CD14-positive monocyte (primary cell): Measurements from ENCODE around the gene SLC9C1. TPM values are rescaled to one million over a fixed set of nuclear protein-coding genes. Genes with fewer than 3 reads are reported as not detected.

Experiments used
- DNase-seq, 3 donors: peaks; one replicate each; pipeline ENCODE4 v3.0.0-alpha.2; 2011 to 2022
- H2AFZ ChIP-seq: 2 replicates; pipeline ENCODE4 v1.6.0; 2012; ENCODE audit warnings: mild to moderate bottlenecking, low read depth, low read length, inconsistent platforms; ENCODE audit not compliant: insufficient read depth, poor library complexity, severe bottlenecking
- H3K27ac ChIP-seq, 2 donors: 1 replicate in 1 of 2; 2 replicates in 1 of 2; pipeline ENCODE4 v1.5.1; 2012 to 2013; ENCODE audit warnings: low read length in 2 of 2, control low read depth in 1 of 2, inconsistent platforms in 1 of 2, low read depth in 1 of 2, mild to moderate bottlenecking in 1 of 2
- H3K27me3 ChIP-seq, 2 donors: one replicate each; pipeline versions ENCODE4 v1.6.0 to v1.6.1; 2011 to 2013; ENCODE audit warnings: low read length in 2 of 2; ENCODE audit not compliant: control insufficient read depth in 2 of 2, insufficient read depth in 2 of 2
- H3K36me3 ChIP-seq, 2 donors: replicated peaks in 1 of 2; 1 replicate in 1 of 2; 2 replicates in 1 of 2; pipeline versions ENCODE4 v1.5.1 to v1.6.1; 2012 to 2013; ENCODE audit warnings: low read length in 2 of 2, control low read depth in 1 of 2, inconsistent platforms in 1 of 2, mild to moderate bottlenecking in 1 of 2; ENCODE audit not compliant: insufficient read depth in 2 of 2, control insufficient read depth in 1 of 2
- H3K4me1 ChIP-seq, 2 donors: 1 replicate in 1 of 2; 2 replicates in 1 of 2; pipeline versions ENCODE4 v1.5.1 to v1.6.1; 2012 to 2013; ENCODE audit warnings: low read length in 2 of 2, control low read depth in 1 of 2, inconsistent platforms in 1 of 2, mild to moderate bottlenecking in 1 of 2, moderate library complexity in 1 of 2; ENCODE audit not compliant: insufficient read depth in 2 of 2, control insufficient read depth in 1 of 2
- H3K4me2 ChIP-seq: replicated peaks from 2 replicates; pipeline ENCODE3; 2012; ENCODE audit warnings: low read length, moderate library complexity, mild to moderate bottlenecking; ENCODE audit not compliant: poor library complexity, severe bottlenecking; ENCODE audit errors: extremely low read depth
- H3K4me3 ChIP-seq, 3 experiments: fragments of 200-600 bp in 1 of 3; sonication (generic) in 1 of 3; replicated peaks in 1 of 3; 1 replicate in 2 of 3; 2 replicates in 1 of 3; pipeline ENCODE4 v1.5.1; 2011 to 2013; ENCODE audit warnings: low read length in 3 of 3, mild to moderate bottlenecking in 3 of 3, control low read depth in 2 of 3, low read depth in 2 of 3, inconsistent platforms in 1 of 3, moderate library complexity in 1 of 3
- H3K79me2 ChIP-seq: 2 replicates; pipeline ENCODE4 v1.6.0; 2012; ENCODE audit warnings: mild to moderate bottlenecking, control low read depth, inconsistent platforms, low read length, moderate library complexity; ENCODE audit not compliant: insufficient read depth
- H3K9ac ChIP-seq: 2 replicates; pipeline ENCODE4 v1.6.0; 2017; ENCODE audit warnings: low read length, mild to moderate bottlenecking; ENCODE audit not compliant: insufficient read depth, poor library complexity, severe bottlenecking
- H3K9me3 ChIP-seq, 2 donors: replicated peaks in 1 of 2; 1 replicate in 1 of 2; 2 replicates in 1 of 2; pipeline versions ENCODE4 v1.5.1 to v1.6.1; 2012 to 2013; ENCODE audit warnings: low read length in 2 of 2, control low read depth in 1 of 2; ENCODE audit not compliant: control insufficient read depth in 1 of 2, insufficient read depth in 1 of 2
- H4K20me1 ChIP-seq: 2 replicates; pipeline ENCODE4 v1.6.0; 2012; ENCODE audit warnings: mild to moderate bottlenecking, low read length, control low read depth, moderate library complexity; ENCODE audit not compliant: insufficient read depth
- H3K27ac Mint-ChIP-seq, 7 donors: one replicate each; pipeline ENCODE4 v1.8.0; 2020; ENCODE audit warnings: mild to moderate bottlenecking in 7 of 7, mixed read lengths in 7 of 7, moderate library complexity in 6 of 7, inconsistent platforms in 2 of 7
- H3K27me3 Mint-ChIP-seq, 3 donors: one replicate each; pipeline ENCODE4 v1.8.0; 2021 to 2022; ENCODE audit warnings: low read depth in 3 of 3, mild to moderate bottlenecking in 3 of 3, mixed read lengths in 3 of 3, moderate library complexity in 3 of 3, inconsistent platforms in 1 of 3
- H3K36me3 Mint-ChIP-seq, 2 donors: one replicate each; pipeline ENCODE4 v1.8.0; 2020; ENCODE audit warnings: mixed read lengths in 2 of 2, inconsistent platforms in 1 of 2, mild to moderate bottlenecking in 1 of 2
- H3K4me1 Mint-ChIP-seq: one replicate; pipeline ENCODE4 v1.8.0; 2020; ENCODE audit warnings: mild to moderate bottlenecking, mixed read lengths
- H3K4me3 Mint-ChIP-seq, 2 donors: one replicate each; pipeline ENCODE4 v1.8.0; 2020; ENCODE audit warnings: mild to moderate bottlenecking in 2 of 2, mixed read lengths in 2 of 2, moderate library complexity in 1 of 2
- H3K9me3 Mint-ChIP-seq, 7 donors: one replicate each; pipeline ENCODE4 v1.8.0; 2020 to 2022; ENCODE audit warnings: mixed read lengths in 7 of 7, mild to moderate bottlenecking in 6 of 7, moderate library complexity in 6 of 7, inconsistent platforms in 2 of 7
- WGBS: methylation state at CpG from one replicate; pipeline ENCODE4 v1.1.5; 2013; ENCODE audit warnings: missing lambda C conversion rate; ENCODE audit not compliant: insufficient coverage; 5-methylcytosine and 5-hydroxymethylcytosine counted together
- intact Hi-C, 2 donors: fragments of 100-400 bp; cut with micrococcal nuclease; formaldehyde crosslinking; loops; one replicate each; pipeline versions ENCODE4 v1.15.0 to v1.15.1; 2023
- polyA plus RNA-seq, 3 donors: library from polyadenylated mRNA; depleted of rRNA in 1 of 3; unstranded in 2 of 3; stranded (reverse) in 1 of 3; fragments of 300-500 nt in 2 of 3; fragments of >200 nt in 1 of 3; fragmentation: Illumina TruSeq in 2 of 3; gene quantifications; 1 replicate in 2 of 3; 2 replicates in 1 of 3; pipeline ENCODE4 v1.2.3, GENCODE V29; 2012 to 2021
- TF ChIP-seq, protein P1 (sequence below): fragments of 200-600 bp; IDR thresholded peaks from one replicate; pipeline ENCODE4 v1.8.0; 2022; ENCODE audit warnings: antibody characterized with exemption, mild to moderate bottlenecking

SLC9C1 gene
- polyA plus RNA-seq, 3 donors: not detected

DNA sequence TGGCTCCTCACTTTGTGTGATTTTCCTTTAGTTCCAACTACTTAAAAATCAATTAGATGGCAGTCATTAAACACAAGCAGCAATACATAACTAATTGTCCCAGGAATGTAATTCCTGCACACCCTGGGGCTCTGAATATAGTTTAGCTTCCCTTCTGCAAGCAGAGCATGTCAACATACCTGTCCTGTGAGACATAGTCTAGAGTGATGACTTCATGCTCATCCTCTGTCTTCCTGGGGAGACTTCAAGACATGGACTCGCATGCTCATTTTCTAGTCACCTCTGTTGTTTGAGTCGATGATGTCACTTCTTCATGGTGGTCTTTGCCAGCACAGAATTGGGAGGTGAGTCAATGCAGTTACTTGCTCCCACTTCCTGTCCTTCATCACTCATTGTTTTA, 192.1 kb downstream of the SLC9C1 start:
- peaks cover 0 to 4% (median 0%) of the 10 kb centered on the region in 7 donors for H3K9me3 Mint-ChIP-seq
- Histone ChIP-seq H3K9ac (no peak overlapping the region), H3K27ac (no peak overlapping the region), H3K79me2 (no peaks in the 10 kb centered on the region), H3K4me3 (no peak overlapping the region), H4K20me1 (no peaks in the 10 kb centered on the region), H3K27me3 (peaks cover 36 to 49% of the 10 kb centered on the region in 2 donors), H3K36me3 (no peaks in the 10 kb centered on the region), H3K4me1 (no peaks in the 10 kb centered on the region), H2AFZ (no peak overlapping the region), H3K4me2 (no peak overlapping the region), H3K9me3 (no peaks in the 10 kb centered on the region)
- 100% methylated on average over 2 of the region's 2 CpGs for WGBS
- intact Hi-C loops: no loop called here
- H3K4me1 Mint-ChIP-seq: no peaks in the 10 kb centered on the region
- TF ChIP-seq, protein P1, sequence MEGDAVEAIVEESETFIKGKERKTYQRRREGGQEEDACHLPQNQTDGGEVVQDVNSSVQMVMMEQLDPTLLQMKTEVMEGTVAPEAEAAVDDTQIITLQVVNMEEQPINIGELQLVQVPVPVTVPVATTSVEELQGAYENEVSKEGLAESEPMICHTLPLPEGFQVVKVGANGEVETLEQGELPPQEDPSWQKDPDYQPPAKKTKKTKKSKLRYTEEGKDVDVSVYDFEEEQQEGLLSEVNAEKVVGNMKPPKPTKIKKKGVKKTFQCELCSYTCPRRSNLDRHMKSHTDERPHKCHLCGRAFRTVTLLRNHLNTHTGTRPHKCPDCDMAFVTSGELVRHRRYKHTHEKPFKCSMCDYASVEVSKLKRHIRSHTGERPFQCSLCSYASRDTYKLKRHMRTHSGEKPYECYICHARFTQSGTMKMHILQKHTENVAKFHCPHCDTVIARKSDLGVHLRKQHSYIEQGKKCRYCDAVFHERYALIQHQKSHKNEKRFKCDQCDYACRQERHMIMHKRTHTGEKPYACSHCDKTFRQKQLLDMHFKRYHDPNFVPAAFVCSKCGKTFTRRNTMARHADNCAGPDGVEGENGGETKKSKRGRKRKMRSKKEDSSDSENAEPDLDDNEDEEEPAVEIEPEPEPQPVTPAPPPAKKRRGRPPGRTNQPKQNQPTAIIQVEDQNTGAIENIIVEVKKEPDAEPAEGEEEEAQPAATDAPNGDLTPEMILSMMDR: no peak
- H3K4me3 Mint-ChIP-seq: peak overlapping the region in 1 of 2 donors; percentile 12
- peaks cover 42 to 54% (median 51%) of the 10 kb centered on the region in 3 donors for H3K27me3 Mint-ChIP-seq
- no peaks in the 10 kb centered on the region for H3K36me3 Mint-ChIP-seq
- H3K27ac Mint-ChIP-seq: no peak overlapping the region
- DNase-seq: no peak

DNA sequence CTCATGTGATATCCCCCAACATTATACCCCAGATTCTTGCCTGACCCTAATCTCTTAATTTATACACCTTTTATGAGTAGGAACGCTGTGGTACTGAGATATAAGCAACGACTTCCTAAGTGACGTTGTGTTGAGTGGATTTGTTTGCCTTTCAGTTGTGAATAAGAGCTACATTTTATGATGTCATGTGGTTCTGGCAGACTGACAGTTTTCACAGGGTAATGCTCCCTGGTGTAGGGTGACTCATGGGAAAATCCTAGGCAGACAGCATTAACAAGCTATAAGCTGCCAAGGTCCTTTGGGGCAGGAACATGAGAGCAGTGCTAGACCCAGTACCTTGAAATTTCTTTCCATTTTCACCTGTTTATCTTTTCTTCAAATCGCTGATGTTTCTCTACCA, 196.6 kb downstream of the SLC9C1 start:
- intact Hi-C loops: no loop called here
- Mint-ChIP-seq H3K4me3 (peak overlapping the region in 1 of 2 donors; percentile 67), H3K9me3 (peaks cover 0 to 10% (median 2%) of the 10 kb centered on the region in 7 donors), H3K36me3 (peaks cover 0 to 4% of the 10 kb centered on the region in 2 donors), H3K27ac (peak overlapping the region in 1 of 7 donors; percentile 9), H3K27me3 (peaks cover 72 to 76% (median 72%) of the 10 kb centered on the region in 3 donors), H3K4me1 (peaks cover 8% of the 10 kb centered on the region)
- H2AFZ ChIP-seq: no peak overlapping the region
- no peak overlapping the region for H3K4me3 ChIP-seq
- H4K20me1 ChIP-seq: no peaks in the 10 kb centered on the region
- no peak overlapping the region for H3K4me2 ChIP-seq
- H3K9ac ChIP-seq: no peak overlapping the region
- H3K27ac ChIP-seq: no peak overlapping the region
- H3K36me3 ChIP-seq: no peaks in the 10 kb centered on the region
- peaks cover 0 to 3% of the 10 kb centered on the region in 2 donors for H3K4me1 ChIP-seq
- TF ChIP-seq, protein P1: no peak
- peaks cover 70 to 92% of the 10 kb centered on the region in 2 donors for H3K27me3 ChIP-seq
- peak; percentile 24 to 84 (median 28) for DNase-seq
- no peaks in the 10 kb centered on the region for H3K79me2 ChIP-seq
- peaks cover 0 to 5% of the 10 kb centered on the region in 2 donors for H3K9me3 ChIP-seq
- 33% methylated on average over 3 of the region's 4 CpGs for WGBS
